NCI-H1694 treated with DMSO at 0.1 percent for 48 hours (cell line): ENCODE data around the gene ETDB.
"Not testable (repeated sequence)": the region's sequence is repeated elsewhere in the genome, so short reads cannot be mapped to it uniquely, and the experiment has no call there.

Experiments
- DNase-seq: peaks from one replicate; lab custom pipeline; 2025; lab: John Stamatoyannopoulos, UW

ETDB gene

DNA sequence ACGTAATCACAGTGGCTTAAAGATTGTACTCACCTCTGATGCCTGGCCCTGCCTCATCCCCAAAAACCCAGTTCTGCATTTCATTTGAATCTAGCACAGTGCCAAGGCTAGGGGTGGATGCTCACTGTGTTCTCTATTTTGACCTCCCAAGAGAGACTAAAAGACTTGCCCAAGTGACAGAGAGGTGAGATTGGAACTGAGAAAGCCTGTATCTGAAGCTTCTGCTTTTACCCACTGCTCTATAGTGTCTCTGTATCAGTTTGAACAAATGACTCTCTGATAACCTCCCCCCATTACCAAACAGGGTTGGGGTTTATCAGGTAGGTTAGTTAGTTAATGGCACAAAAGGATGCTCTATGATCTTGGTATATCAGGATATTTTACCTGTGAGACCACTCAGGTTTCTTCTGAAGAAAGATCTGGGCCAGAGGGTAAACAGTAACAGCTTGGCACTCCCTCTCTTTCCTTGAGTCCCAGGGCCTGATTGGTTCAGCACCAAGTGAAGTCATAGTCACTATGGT, at the start of gene ETDB:
Gene ETDB, minus strand, starts transcription at position 471 of the 521 bp plus-strand sequence. CDS start 1,265 bp downstream, outside the sequence.
- not testable (repeated sequence) for DNase-seq

DNA sequence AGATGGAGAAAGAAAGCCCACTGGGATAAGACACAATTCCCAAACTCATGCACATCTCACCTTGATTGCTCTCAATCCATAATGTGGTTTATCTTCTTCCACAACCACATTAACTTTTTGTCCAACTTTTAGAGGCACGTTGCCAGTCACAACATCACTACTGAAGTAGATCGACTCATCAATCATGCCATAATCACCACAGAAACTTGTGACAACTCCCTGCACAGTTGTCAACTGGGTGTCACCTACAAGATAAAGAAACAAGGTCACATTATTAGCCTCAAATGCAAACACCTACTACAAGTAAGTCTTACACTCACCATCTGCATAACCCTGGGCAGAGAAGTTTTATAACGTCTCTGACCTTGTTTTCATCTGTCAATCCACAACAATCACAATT, 49.2 kb upstream of the ETDB start:
- not testable (repeated sequence) for DNase-seq

- DNase-seq, result no peak
Observed at GRCh38 chrX:135168486-135168885, 48.2 kb upstream of the ETDB start.

DNA sequence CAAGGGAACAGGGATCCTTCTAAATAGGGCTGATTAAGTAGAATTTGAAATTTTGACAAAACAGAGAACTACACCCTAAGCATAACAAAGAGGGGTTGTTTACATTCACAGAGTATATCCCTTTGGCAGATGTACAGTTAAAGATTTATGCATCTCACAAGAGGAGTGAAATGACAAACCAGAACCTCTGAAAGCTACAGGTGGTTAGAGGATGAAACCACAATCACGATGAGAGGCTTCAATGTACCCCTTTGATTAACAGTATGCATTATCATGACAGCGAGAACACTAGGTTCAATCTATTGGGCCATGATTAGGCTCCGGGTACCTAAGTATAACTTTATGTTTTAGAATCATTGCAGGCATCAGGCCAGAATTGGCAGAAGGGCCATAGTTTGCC, 34.4 kb upstream of the ETDB start:
- not testable (repeated sequence) for DNase-seq

- not testable (repeated sequence) for DNase-seq
Observed at GRCh38 chrX:135126145-135126544, 5.8 kb upstream of the ETDB start.

DNA sequence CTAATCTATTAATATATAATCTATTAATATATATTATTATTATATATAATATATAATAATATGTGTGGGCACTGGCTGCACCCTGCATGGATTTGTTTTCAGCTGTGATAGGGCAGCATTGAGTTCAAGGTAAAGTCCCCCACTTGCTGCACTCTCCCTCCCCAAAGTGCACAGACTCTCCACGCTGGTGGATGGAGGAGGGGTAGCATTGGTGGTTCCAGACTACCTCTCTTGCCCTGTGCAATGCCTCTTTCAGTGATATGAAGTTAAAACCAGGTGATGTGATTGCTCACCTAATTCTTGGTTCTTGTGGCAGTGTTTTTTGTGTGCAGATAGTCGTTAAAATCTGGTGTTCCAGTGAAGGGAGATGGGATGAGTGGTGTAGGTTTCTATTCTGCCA, 4.3 kb downstream of the ETDB start:
- not testable (repeated sequence) for DNase-seq

DNA sequence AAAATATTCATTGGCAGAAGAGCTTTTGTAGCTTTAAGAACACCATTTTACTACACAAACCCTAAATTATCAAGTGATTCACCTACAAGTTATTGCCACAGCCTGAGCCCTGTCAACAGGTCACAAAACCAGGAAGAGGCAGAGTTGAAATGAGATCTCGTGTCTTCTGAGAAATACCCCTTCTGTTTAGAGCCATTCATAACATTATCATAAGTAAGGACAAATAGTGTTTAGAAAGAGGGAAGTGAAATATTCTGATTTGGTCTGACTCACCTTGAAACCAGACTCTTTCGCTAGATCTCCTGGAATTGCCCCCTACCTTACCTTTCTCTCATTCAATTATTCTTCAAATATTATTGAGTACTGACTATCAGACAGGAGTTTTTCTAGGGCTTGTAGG, 5.9 kb downstream of the ETDB start:
- no peak for DNase-seq

DNA sequence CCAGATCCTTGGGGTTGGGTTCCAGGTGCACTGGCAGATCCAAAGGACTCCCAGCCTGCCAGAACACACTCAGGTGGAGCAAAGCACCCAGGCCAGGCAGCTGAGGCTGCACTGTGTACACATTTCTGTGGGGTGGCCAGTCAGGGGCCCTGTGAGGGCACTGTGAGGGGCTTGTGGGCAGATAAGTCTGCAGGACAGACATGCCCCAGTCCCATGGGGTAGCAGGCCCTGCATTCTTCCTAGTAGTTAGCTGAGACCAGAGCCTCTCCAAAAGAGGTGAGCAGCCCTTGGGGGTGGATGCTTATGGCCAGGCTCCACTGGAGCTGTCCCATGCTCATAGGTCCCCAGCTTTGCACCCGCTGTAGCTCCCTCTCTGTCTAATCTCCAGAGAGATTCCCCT, 7.6 kb downstream of the ETDB start:
- DNase-seq, result no peak

DNA sequence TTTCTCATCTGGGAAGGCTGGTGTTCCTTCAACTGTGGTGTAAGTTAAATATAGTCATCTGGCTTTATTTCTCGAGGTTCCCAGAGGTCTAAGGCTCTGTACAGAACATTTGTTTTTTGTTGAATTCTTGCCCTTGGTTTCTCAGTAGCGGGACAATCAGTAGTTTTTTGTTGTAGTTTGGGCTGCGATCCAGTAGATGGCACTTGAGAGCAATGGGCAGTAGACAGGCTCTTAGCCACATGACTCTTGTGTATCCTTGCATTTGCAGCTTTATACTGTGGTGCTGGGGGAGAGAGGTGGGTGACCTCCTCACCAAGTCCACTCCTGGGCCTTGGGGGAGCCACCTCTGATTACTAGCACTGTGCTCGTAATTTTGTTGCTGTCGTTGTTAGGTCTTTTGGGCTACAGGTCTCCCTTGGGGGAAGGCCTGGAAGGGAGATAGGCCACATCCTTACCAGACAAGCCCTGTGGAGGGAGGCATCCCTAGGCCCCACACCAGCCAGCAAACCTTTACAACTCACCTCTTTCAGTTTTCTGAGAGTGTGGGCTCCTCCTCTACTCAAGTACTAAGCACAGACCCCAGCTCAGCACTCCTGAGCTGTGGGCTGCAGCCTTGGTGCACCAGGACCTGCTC, 8.1 kb downstream of the ETDB start:
- peak; percentile 5 for DNase-seq

DNA sequence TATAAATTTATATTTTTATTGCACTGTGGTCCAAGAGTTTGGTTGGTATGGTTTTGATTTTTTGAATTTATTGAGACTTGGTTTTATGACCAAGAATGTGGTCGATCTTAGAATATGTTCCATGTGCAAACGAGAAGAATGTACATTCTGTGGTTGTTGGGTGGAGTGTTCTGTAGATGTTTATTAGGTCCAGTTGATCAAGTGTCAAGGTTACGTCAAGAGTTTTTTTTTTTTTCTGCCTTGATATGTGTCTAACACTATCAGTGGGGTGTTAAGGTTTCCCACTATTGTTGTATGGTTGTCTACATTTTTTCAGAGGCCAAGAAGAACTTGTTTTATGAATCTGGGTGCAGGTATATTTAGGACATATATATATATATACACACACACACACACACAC, 10.8 kb downstream of the ETDB start:
- DNase-seq, result no peak

- DNase-seq, result no peak
Observed at GRCh38 chrX:135099493-135099783, 20.9 kb downstream of the ETDB start.

GRCh38 chrX:135097196-135097744, 23.1 kb downstream of the ETDB start:
- not testable (repeated sequence) for DNase-seq

- DNase-seq, result no peak
Observed at GRCh38 chrX:135095715-135096114, 24.6 kb downstream of the ETDB start.

DNA sequence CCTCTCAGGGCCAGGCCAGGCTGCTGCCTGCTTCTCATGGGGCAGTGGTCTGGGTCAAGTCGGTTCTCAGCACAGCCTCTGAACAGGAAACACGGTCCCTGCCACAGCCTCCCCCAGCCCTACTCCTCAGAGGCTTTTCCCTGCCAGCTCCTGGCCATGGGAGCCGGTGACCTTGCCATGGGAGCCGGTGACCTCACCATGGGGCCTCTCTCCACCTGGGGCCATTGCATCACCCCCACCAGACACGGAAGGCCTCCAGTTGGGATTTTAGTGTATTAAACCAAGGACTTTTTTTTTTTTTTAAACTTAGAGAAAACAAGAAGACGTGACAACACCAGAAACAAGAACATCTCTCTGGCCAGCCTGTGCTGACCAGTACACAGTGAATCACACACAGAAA, 25.6 kb downstream of the ETDB start:
- DNase-seq, result no peak

DNA sequence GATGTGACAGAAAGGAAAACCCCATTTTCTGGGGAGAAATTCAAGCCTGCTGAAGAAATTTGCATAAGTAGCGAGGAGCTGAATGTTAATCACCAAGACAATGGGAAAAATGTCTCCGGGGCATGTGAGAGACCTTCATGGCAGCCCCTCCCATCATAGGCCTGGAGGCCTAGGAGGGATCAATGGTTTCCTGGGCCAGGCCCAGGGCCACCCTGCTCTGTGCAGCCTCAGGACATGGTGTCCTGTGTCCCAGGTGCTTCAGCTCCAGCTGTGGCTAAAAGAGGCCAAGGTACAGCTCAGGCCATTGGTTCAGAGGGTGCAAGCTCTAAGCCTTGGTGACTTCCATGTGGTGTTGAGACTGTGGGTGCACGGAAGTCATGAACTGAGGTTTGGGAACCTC, 31.2 kb downstream of the ETDB start:
- no peak for DNase-seq

DNA sequence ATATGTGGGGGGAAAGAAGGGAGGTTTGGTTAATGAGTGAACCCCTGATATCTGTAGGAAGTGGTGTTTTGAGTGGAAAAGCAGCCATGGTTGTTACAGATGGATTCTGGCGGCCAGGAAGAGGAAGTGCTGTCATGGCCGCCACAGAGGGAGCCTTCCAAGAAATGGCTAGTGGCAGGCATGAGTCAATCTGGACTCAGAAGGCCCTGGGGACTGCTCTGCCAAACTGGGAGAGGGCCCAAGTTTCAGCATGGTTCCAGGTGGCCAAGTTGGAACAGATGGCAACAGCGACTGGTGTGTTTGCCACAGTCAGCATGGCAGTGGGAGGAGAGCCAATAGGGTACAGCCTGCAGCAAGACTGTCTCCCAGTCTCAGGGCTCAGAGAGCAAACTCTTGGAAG, 32.5 kb downstream of the ETDB start:
- DNase-seq, result peak; percentile 93

- DNase-seq, result peak; percentile 78
Observed at GRCh38 chrX:135086197-135086854, 34.0 kb downstream of the ETDB start.

DNA sequence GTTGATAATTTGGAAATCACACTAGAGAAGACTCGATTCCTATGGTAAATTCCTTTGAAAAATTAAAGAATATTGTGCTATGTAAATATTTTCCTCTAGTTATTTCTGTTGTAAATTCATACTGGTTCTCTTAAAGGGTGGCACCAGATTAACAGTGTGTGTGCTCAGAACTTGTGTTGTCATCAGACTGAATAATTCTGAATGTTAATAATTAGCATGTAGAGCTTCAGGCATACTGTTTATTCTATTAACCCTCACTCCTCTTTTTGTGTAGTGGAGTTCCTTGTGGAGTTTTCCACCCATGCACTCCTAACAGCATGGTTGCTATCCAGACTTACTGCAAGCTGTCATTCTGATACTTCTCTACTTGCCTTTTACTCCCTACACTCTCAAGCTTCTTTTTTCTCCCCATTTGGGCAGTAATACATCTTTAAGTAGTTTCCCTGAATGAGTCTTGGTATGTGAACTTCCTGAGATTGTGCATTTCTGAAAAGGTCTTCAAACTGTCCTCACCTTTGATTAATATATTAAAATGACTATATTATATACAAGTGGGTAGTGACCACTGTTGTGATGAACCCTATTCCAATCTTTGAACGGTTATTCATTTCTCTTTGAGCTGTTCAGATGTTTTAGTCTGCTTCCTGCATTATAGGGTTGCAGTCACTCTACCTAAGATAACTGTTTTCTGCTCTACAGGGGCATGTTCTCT, 38.5 kb downstream of the ETDB start:
- no peak for DNase-seq
